Peyer's patch (tissue), 4 donors: ENCODE results near the gene CCDC90B. TPM values are rescaled to one million over a fixed set of nuclear protein-coding genes. Genes with fewer than 3 reads are reported as not detected.
A peak's percentile ranks its signal among the peaks of the same experiment; 100 is the strongest.

ENCODE experiments used
- DNase-seq, 3 donors: peaks; one replicate each; pipeline ENCODE4 v3.0.0-alpha.2; 2017 to 2019
- H3K27ac ChIP-seq, 4 donors: fragments of 200-600 bp; sonication (generic); one replicate each; pipeline ENCODE4 v1.5.1; 2016 to 2019
- H3K27me3 ChIP-seq, 2 donors: fragments of 200-600 bp; sonication (generic); one replicate each; pipeline ENCODE4 v1.5.1; 2019
- H3K36me3 ChIP-seq, 3 donors: fragments of 200-600 bp; sonication (generic); one replicate each; pipeline ENCODE4 v1.5.1; 2016 to 2019
- H3K4me1 ChIP-seq, 4 donors: fragments of 200-600 bp; sonication (generic); one replicate each; pipeline ENCODE4 v1.5.1; 2016 to 2019
- H3K4me3 ChIP-seq, 4 donors: fragments of 200-600 bp; sonication (generic); 1 replicate in 3 of 4; 2 replicates in 1 of 4; pipeline ENCODE4 v1.5.1; 2016 to 2019; ENCODE audit warnings: mild to moderate bottlenecking in 1 of 4
- H3K9me3 ChIP-seq, 4 donors: fragments of 200-600 bp; sonication (generic); one replicate each; pipeline ENCODE4 v1.5.1; 2016 to 2019; ENCODE audit warnings: mild to moderate bottlenecking in 1 of 4
- CTCF ChIP-seq, 6 experiments: fragments of 450-650 bp in 4 of 6; fragments of 200-600 bp in 2 of 6; sonication (generic) in 1 of 6; IDR thresholded peaks; one replicate each; pipeline ENCODE4 v1.5.1; 2017 to 2019; ENCODE audit warnings: antibody characterized with exemption in 6 of 6, mild to moderate bottlenecking in 3 of 6, moderate library complexity in 1 of 6
- POLR2A ChIP-seq, 2 donors: fragments of 450-650 bp; IDR thresholded peaks; one replicate each; pipeline ENCODE4 v1.5.1; 2017; ENCODE audit warnings: antibody characterized with exemption in 2 of 2, mild to moderate bottlenecking in 2 of 2, moderate library complexity in 2 of 2
- total RNA-seq, 4 donors: library from RNA; depleted of rRNA; stranded (reverse); fragments of >200 nt; gene quantifications; one replicate each; pipeline ENCODE4 v1.1.0, GENCODE V29; 2016

Gene CCDC90B
- total RNA-seq, 4 donors from 2014 or later: 31.8 to 54.5 (median 34.0) TPM

- H3K36me3 ChIP-seq: no peaks in the 10 kb centered on the region
- H3K4me1 ChIP-seq: no peaks in the 10 kb centered on the region
- H3K27ac ChIP-seq: no peak overlapping the region
- no peak for DNase-seq
- H3K27me3 ChIP-seq: no peaks in the 10 kb centered on the region
- no peak for TF ChIP-seq POLR2A (IDR thresholded peaks at IDR 0.05)
- no peak for TF ChIP-seq CTCF (IDR thresholded peaks at IDR 0.05)
- no peak overlapping the region for H3K4me3 ChIP-seq
- H3K9me3 ChIP-seq: no peaks in the 10 kb centered on the region
Observed at GRCh38 chr11:83249445-83249844, 36.7 kb downstream of the CCDC90B start.

- Histone ChIP-seq H3K4me1 (no peaks in the 10 kb centered on the region), H3K36me3 (no peaks in the 10 kb centered on the region), H3K9me3 (no peaks in the 10 kb centered on the region), H3K27me3 (no peaks in the 10 kb centered on the region), H3K27ac (no peak overlapping the region), H3K4me3 (no peak overlapping the region)
- peak in 2 of 3 donors; percentile 55 to 81 for DNase-seq
- TF ChIP-seq CTCF (IDR thresholded peaks at IDR 0.05) (peak in 4 of 6 experiments; percentile 42 to 79 (median 67)), POLR2A (IDR thresholded peaks at IDR 0.05) (no peak)
Observed at GRCh38 chr11:83241291-83241946, 44.7 kb downstream of the CCDC90B start.

GRCh38 chr11:83238111-83238510, 48.1 kb downstream of the CCDC90B start:
- no peaks in the 10 kb centered on the region for H3K27me3 ChIP-seq
- no peaks in the 10 kb centered on the region for H3K4me1 ChIP-seq
- no peak overlapping the region for H3K4me3 ChIP-seq
- TF ChIP-seq POLR2A (IDR thresholded peaks at IDR 0.05) (no peak), CTCF (IDR thresholded peaks at IDR 0.05) (no peak)
- no peak for DNase-seq
- H3K27ac ChIP-seq: no peak overlapping the region
- H3K9me3 ChIP-seq: no peaks in the 10 kb centered on the region
- no peaks in the 10 kb centered on the region for H3K36me3 ChIP-seq

- H3K4me3 ChIP-seq: no peak overlapping the region
- H3K27ac ChIP-seq: no peak overlapping the region
- no peaks in the 10 kb centered on the region for H3K4me1 ChIP-seq
- DNase-seq: no peak
- H3K27me3 ChIP-seq: no peaks in the 10 kb centered on the region
- TF ChIP-seq CTCF (IDR thresholded peaks at IDR 0.05) (no peak), POLR2A (IDR thresholded peaks at IDR 0.05) (no peak)
- H3K9me3 ChIP-seq: no peaks in the 10 kb centered on the region
- H3K36me3 ChIP-seq: no peaks in the 10 kb centered on the region
Observed at GRCh38 chr11:83235825-83236224, 50.3 kb downstream of the CCDC90B start.

GRCh38 chr11:83223457-83223856, 62.7 kb downstream of the CCDC90B start:
- no peak for DNase-seq
- TF ChIP-seq CTCF (IDR thresholded peaks at IDR 0.05) (no peak), POLR2A (IDR thresholded peaks at IDR 0.05) (no peak)
- no peaks in the 10 kb centered on the region for H3K36me3 ChIP-seq
- H3K27ac ChIP-seq: no peak overlapping the region
- no peaks in the 10 kb centered on the region for H3K9me3 ChIP-seq
- no peaks in the 10 kb centered on the region for H3K27me3 ChIP-seq
- no peaks in the 10 kb centered on the region for H3K4me1 ChIP-seq
- no peak overlapping the region for H3K4me3 ChIP-seq

- Histone ChIP-seq H3K9me3 (no peaks in the 10 kb centered on the region), H3K36me3 (no peaks in the 10 kb centered on the region), H3K4me3 (no peak overlapping the region), H3K27ac (no peak overlapping the region), H3K27me3 (no peaks in the 10 kb centered on the region), H3K4me1 (no peaks in the 10 kb centered on the region)
- DNase-seq: no peak
- TF ChIP-seq POLR2A (IDR thresholded peaks at IDR 0.05) (no peak), CTCF (IDR thresholded peaks at IDR 0.05) (no peak)
Observed at GRCh38 chr11:83222499-83222898, 63.7 kb downstream of the CCDC90B start.
